GM18907 (cell line): ENCODE results near the gene ABHD4.
"Not testable (repeated sequence)": the region's sequence is repeated elsewhere in the genome, so short reads cannot be mapped to it uniquely, and the experiment has no call there.

Source experiments
- ATAC-seq: cut with Tn5 transposase; IDR thresholded peaks from one replicate; pipeline ENCODE4 v1.9.1; 2021; ENCODE audit warnings: mild to moderate bottlenecking, moderate library complexity; ENCODE audit not compliant: unreplicated experiment

ABHD4 gene

GRCh38 chr14:22598099-22598895 is at the start of gene ABHD4:
Gene ABHD4, plus strand, starts transcription at chr14:22598300. Its CDS starts 7 bp downstream, at chr14:22598307.
- ATAC-seq, result peak; percentile 80

GRCh38 chr14:22549324-22549962 is 48.7 kb upstream of the ABHD4 start:
- no peak for ATAC-seq

- ATAC-seq, result peak; percentile 69
These were observed 48.0 kb upstream of the ABHD4 start for GRCh38 chr14:22549981-22550673.

GRCh38 chr14:22551605-22551997 is 46.5 kb upstream of the ABHD4 start:
- no peak for ATAC-seq

- ATAC-seq, result no peak
These were observed 45.9 kb upstream of the ABHD4 start for GRCh38 chr14:22552001-22552826.

- no peak for ATAC-seq
These were observed 45.3 kb upstream of the ABHD4 start for GRCh38 chr14:22552827-22553076.

GRCh38 chr14:22553445-22553844 is 44.7 kb upstream of the ABHD4 start:
- ATAC-seq, result no peak

- ATAC-seq, result not testable (repeated sequence)
These were observed 44.1 kb upstream of the ABHD4 start for GRCh38 chr14:22553861-22554497.

GRCh38 chr14:22554498-22555383 is 43.4 kb upstream of the ABHD4 start:
- ATAC-seq, result no peak

GRCh38 chr14:22555384-22556011 is 42.6 kb upstream of the ABHD4 start:
- peak; percentile 16 for ATAC-seq

- ATAC-seq, result peak; percentile 71
These were observed 41.8 kb upstream of the ABHD4 start for GRCh38 chr14:22556021-22556989.

GRCh38 chr14:22556990-22557623 is 41.0 kb upstream of the ABHD4 start:
- peak; percentile 36 for ATAC-seq

GRCh38 chr14:22557846-22558220 is 40.3 kb upstream of the ABHD4 start:
- no peak for ATAC-seq

- ATAC-seq, result no peak
These were observed 39.7 kb upstream of the ABHD4 start for GRCh38 chr14:22558221-22558913.

GRCh38 chr14:22559041-22559440 is 39.1 kb upstream of the ABHD4 start:
- no peak for ATAC-seq

GRCh38 chr14:22560662-22561365 is 37.3 kb upstream of the ABHD4 start:
- no peak for ATAC-seq

- ATAC-seq, result no peak
These were observed 36.8 kb upstream of the ABHD4 start for GRCh38 chr14:22561366-22561660.
